Measurements from ENCODE around the gene SCIMP.

DNA sequence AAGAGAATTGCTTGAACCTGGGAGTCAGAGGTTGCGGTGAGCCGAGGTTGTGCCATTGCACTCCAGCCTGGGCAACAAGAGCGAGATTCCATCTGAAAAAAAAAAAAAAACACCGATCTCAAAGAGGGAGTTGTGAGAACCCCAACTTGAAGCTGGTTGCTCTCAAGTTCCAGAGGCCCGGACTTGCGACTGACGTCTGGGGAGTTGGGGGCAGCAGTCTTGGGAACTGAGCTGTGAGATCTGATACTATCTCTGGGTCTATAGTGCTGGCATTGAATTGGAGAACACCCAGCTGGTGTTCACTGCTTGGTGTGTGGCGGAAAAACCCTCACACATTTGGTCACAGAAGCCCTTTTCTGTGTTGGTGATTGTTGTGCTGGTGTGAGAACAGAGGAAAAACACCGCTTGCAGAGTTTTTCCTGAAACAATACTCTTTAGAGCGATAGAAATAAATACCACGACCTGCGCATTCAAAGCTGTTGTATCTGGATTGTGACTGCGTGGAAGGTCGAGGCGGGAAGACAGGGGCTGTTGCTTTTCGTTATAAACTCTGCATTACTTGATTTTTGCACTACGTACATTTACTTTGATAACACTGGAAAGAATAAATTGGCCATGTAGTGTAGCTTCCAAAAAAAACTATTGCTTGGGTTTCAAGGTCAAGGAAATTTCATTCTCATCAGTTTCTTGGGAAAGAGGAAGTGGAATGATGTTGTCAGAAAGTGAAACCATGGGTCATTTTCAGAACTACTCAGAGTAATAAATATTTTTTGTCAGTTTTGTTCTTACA is 8.8 kb downstream of the SCIMP start:
- TF ChIP-seq, protein P1, sequence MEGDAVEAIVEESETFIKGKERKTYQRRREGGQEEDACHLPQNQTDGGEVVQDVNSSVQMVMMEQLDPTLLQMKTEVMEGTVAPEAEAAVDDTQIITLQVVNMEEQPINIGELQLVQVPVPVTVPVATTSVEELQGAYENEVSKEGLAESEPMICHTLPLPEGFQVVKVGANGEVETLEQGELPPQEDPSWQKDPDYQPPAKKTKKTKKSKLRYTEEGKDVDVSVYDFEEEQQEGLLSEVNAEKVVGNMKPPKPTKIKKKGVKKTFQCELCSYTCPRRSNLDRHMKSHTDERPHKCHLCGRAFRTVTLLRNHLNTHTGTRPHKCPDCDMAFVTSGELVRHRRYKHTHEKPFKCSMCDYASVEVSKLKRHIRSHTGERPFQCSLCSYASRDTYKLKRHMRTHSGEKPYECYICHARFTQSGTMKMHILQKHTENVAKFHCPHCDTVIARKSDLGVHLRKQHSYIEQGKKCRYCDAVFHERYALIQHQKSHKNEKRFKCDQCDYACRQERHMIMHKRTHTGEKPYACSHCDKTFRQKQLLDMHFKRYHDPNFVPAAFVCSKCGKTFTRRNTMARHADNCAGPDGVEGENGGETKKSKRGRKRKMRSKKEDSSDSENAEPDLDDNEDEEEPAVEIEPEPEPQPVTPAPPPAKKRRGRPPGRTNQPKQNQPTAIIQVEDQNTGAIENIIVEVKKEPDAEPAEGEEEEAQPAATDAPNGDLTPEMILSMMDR (IDR thresholded peaks at IDR 0.05 in 4 of 5, conservative IDR thresholded peaks at IDR 0.05 in 1 of 5): no peak
- no peak for TF ChIP-seq POLR2A (IDR thresholded peaks at IDR 0.05)

All from gastrocnemius medialis (tissue), 4 donors.